D721Med (cell line): ENCODE results near the gene PLAU.
A peak's percentile ranks its signal among the peaks of the same experiment; 100 is the strongest.

Experiments used
- DNase-seq: peaks from one replicate; pipeline ENCODE4 v3.0.0; 2011; ENCODE audit warnings: low spot score; ENCODE audit not compliant: insufficient read length
- FAIRE-seq: peaks from 2 replicates; lab custom pipeline; 2011; peaks lifted over from hg19 to GRCh38; lab: Jason Lieb, UNC
- TF ChIP-seq, protein P1 (sequence below): IDR thresholded peaks from 2 replicates; pipeline ENCODE4 v1.5.1; 2012; ENCODE audit warnings: mild to moderate bottlenecking, control low read depth; ENCODE audit not compliant: insufficient read depth; ENCODE audit errors: missing control alignments

Gene PLAU

GRCh38 chr10:73866621-73867020 lies 44.3 kb upstream of the PLAU start:
- DNase-seq, result peak; percentile 48
- TF ChIP-seq, protein P1, sequence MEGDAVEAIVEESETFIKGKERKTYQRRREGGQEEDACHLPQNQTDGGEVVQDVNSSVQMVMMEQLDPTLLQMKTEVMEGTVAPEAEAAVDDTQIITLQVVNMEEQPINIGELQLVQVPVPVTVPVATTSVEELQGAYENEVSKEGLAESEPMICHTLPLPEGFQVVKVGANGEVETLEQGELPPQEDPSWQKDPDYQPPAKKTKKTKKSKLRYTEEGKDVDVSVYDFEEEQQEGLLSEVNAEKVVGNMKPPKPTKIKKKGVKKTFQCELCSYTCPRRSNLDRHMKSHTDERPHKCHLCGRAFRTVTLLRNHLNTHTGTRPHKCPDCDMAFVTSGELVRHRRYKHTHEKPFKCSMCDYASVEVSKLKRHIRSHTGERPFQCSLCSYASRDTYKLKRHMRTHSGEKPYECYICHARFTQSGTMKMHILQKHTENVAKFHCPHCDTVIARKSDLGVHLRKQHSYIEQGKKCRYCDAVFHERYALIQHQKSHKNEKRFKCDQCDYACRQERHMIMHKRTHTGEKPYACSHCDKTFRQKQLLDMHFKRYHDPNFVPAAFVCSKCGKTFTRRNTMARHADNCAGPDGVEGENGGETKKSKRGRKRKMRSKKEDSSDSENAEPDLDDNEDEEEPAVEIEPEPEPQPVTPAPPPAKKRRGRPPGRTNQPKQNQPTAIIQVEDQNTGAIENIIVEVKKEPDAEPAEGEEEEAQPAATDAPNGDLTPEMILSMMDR, result no peak
- FAIRE-seq, result no peak

- no peak for DNase-seq
- TF ChIP-seq, protein P1, result no peak
- FAIRE-seq, result no peak
Measured at GRCh38 chr10:73867126-73867807, 43.7 kb upstream of the PLAU start.

- DNase-seq (no peak), FAIRE-seq (no peak)
- TF ChIP-seq, protein P1, result no peak
Measured at GRCh38 chr10:73867871-73868631, 42.9 kb upstream of the PLAU start.

GRCh38 chr10:73868655-73869195 lies 42.2 kb upstream of the PLAU start:
- TF ChIP-seq, protein P1, result no peak
- DNase-seq, result no peak

DNA sequence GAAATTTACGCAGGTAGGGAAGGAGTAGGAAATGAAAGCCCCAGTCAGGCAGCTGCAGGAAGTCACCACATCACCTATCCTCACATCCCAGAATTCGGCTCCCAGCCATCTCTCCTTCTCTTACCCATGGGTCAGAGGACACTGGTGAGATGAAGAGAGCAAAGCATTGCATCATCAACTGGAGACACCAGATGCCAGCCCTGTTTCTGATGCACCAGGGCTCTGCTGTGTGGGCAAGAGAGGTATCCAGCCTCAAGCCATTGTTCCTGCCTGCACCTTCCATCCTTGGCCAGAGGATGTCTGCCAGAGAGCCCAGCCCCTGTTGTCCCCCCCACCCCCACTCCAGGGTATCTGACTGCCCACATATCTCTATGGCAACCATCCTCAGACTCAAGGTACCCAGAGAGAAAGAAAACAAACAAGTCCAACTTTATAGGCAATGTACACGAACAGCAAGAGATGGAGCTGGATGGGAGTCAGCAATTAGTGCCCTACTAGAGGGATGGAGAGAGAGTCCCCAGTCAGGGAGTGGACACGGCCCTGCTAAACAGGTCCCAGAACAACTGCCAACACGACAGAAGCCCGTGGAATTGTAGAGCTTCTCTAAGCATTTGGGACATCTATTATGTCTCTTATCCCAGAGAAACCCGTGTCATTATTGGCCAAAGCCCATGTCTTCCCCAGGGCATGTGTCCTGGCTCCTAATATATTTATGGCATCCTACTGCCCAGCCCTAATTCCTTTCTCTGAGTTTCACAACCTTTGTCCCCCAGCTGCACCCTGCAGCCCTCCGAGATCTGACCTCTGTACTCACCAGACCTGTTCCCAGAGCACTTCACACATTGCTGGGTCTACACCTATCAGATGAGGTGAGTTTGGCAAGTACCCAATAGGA lies 39.4 kb upstream of the PLAU start:
- DNase-seq (no peak), FAIRE-seq (no peak)
- TF ChIP-seq, protein P1, result no peak

More at GRCh38 chr10:73868655-73869195, 42.2 kb upstream of the PLAU start:
- FAIRE-seq, result no peak

- DNase-seq (no peak), FAIRE-seq (no peak)
- TF ChIP-seq, protein P1, result no peak
Measured at GRCh38 chr10:73872190-73872710, 38.7 kb upstream of the PLAU start.
